ENCODE measurements around the gene IL17C.

The IL17C gene, protein sequence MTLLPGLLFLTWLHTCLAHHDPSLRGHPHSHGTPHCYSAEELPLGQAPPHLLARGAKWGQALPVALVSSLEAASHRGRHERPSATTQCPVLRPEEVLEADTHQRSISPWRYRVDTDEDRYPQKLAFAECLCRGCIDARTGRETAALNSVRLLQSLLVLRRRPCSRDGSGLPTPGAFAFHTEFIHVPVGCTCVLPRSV

DNA sequence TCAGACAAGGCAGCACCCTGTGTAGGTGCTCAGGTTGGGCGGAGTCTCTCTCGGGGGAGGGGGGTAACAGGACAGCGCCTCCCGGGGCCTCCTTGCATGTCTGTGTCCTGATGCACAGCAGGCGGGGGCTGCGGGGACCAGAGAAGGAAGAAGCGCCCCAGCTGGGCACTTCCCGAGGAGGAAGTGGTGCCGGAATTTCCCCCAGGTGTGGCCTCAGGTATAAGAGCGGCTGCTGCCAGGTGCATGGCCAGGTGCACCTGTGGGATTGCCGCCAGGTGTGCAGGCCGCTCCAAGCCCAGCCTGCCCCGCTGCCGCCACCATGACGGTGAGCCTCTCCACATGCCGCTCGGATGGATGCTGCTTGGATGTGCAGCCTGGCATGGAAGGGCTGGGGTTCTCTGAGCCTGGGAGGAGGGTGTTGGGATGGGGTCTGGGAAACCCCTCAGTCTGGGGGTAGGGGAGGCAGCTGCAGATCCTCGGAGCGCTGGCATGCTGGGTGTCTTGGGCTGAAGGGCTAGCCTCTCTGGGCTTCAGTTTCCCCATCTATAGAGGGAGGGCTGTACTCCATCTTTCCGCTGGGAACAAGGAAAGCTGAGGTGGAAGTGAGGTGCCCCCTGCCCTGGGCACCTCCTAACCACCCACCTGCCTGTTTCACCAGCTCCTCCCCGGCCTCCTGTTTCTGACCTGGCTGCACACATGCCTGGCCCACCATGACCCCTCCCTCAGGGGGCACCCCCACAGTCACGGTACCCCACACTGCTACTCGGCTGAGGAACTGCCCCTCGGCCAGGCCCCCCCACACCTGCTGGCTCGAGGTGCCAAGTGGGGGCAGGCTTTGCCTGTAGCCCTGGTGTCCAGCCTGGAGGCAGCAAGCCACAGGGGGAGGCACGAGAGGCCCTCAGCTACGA is at the start of gene IL17C:
Gene IL17C, plus strand, starts transcription at position 250 of the 908 bp plus-strand sequence. Its CDS starts 70 bp downstream, at position 320.
- DNase-seq, result no peak
- Histone ChIP-seq H3K27me3 (ENCODE audit: insufficient read depth, low read length, poor library complexity) (no peaks in the 10 kb centered on the region), H3K36me3 (ENCODE audit: insufficient read depth, low read length) (peaks cover under 1% of the 10 kb centered on the region), H3K9me3 (ENCODE audit: insufficient read depth, low read length, severe bottlenecking) (no peaks in the 10 kb centered on the region), H3K4me1 (ENCODE audit: insufficient read depth, low read length) (no peaks in the 10 kb centered on the region), H3K79me2 (ENCODE audit: insufficient read depth, low read length) (no peaks in the 10 kb centered on the region), H3K9ac (ENCODE audit: low read depth, low read length) (no peak within 1 kb of the TSS), H3K27ac (ENCODE audit: low read length) (no peak within 1 kb of the TSS), H3K4me2 (ENCODE audit: insufficient read depth, low read length) (no peak within 1 kb of the TSS), H3K4me3 (ENCODE audit: low read depth in 1 of 2, low read length in 2 of 2) (no peak within 1 kb of the TSS), H2AFZ (ENCODE audit: low read depth, low read length) (no peak within 1 kb of the TSS), H4K20me1 (ENCODE audit: insufficient read depth, low read length) (peaks cover 14% of the 10 kb centered on the region)
- TF ChIP-seq, protein P1, sequence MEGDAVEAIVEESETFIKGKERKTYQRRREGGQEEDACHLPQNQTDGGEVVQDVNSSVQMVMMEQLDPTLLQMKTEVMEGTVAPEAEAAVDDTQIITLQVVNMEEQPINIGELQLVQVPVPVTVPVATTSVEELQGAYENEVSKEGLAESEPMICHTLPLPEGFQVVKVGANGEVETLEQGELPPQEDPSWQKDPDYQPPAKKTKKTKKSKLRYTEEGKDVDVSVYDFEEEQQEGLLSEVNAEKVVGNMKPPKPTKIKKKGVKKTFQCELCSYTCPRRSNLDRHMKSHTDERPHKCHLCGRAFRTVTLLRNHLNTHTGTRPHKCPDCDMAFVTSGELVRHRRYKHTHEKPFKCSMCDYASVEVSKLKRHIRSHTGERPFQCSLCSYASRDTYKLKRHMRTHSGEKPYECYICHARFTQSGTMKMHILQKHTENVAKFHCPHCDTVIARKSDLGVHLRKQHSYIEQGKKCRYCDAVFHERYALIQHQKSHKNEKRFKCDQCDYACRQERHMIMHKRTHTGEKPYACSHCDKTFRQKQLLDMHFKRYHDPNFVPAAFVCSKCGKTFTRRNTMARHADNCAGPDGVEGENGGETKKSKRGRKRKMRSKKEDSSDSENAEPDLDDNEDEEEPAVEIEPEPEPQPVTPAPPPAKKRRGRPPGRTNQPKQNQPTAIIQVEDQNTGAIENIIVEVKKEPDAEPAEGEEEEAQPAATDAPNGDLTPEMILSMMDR (IDR thresholded peaks at IDR 0.05; ENCODE audit: borderline replicate concordance, extremely low read depth, low read length, poor library complexity, severe bottlenecking), result no peak
- TF ChIP-seq EZH2 (IDR thresholded peaks at IDR 0.05; ENCODE audit: borderline replicate concordance, low read depth, low read length, severe bottlenecking), result no peak
- ATAC-seq (ENCODE audit: insufficient read depth, low read depth), result no peak

DNA sequence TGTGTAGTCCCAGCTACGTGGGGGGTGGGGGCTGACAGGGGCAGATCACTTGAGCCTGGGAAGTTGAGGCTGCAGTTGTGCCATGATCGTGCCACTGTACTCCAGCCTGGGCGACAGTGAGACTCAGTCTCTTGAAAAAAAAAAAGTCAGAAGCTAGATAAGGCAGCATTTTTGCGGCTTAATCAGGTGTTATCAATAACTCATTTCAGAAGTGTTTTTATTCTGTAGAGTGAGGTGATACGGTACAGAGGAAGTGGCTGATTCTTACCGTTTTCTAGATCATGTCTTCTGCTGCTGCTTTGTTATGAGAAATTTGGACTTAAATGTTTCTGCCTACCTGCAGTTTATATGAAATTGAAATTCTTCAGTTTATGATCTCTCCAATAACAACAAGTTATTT is 49.6 kb upstream of the IL17C start:
- DNase-seq, result no peak
- H3K27ac ChIP-seq (ENCODE audit: low read length), result no peak overlapping the region
- TF ChIP-seq, protein P1 (IDR thresholded peaks at IDR 0.05; ENCODE audit: borderline replicate concordance, extremely low read depth, low read length, poor library complexity, severe bottlenecking), result no peak
- no peak for TF ChIP-seq EZH2 (IDR thresholded peaks at IDR 0.05; ENCODE audit: borderline replicate concordance, low read depth, low read length, severe bottlenecking)
- no peak overlapping the region for H3K4me2 ChIP-seq (ENCODE audit: insufficient read depth, low read length)
- H3K4me1 ChIP-seq (ENCODE audit: insufficient read depth, low read length), result no peaks in the 10 kb centered on the region
- H3K4me3 ChIP-seq (ENCODE audit: low read depth in 1 of 2, low read length in 2 of 2), result no peak overlapping the region
- no peaks in the 10 kb centered on the region for H3K9me3 ChIP-seq (ENCODE audit: insufficient read depth, low read length, severe bottlenecking)
- no peak overlapping the region for H2AFZ ChIP-seq (ENCODE audit: low read depth, low read length)
- H3K27me3 ChIP-seq (ENCODE audit: insufficient read depth, low read length, poor library complexity), result no peaks in the 10 kb centered on the region
- no peak for ATAC-seq (ENCODE audit: insufficient read depth, low read depth)
- H4K20me1 ChIP-seq (ENCODE audit: insufficient read depth, low read length), result peaks cover 63% of the 10 kb centered on the region
- H3K36me3 ChIP-seq (ENCODE audit: insufficient read depth, low read length), result peaks cover 83% of the 10 kb centered on the region
- peaks cover 85% of the 10 kb centered on the region for H3K79me2 ChIP-seq (ENCODE audit: insufficient read depth, low read length)
- no peak overlapping the region for H3K9ac ChIP-seq (ENCODE audit: low read depth, low read length)

DNA sequence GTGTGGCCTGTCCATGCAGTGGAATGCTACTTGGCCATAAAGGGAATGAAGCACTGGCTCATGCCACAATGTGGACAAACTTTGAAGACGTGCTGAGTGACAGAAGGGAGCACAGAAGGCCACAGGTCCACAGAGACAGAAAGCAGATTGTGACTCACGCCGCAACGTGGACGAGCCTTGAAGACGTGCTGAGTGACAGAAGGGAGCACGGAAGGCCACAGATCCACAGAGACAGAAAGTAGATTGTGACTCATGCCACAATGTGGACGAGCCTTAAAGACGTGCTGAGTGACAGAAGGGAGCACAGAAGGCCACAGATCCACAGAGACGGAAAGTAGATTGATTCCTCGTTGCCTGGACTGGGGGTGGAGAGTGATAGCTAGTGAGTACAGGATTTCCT is 48.9 kb upstream of the IL17C start:
- ATAC-seq (ENCODE audit: insufficient read depth, low read depth), result no peak

More for the DNA sequence above, 48.9 kb upstream of the IL17C start:
- no peak for DNase-seq
- Histone ChIP-seq H4K20me1 (ENCODE audit: insufficient read depth, low read length) (peaks cover 63% of the 10 kb centered on the region), H3K27ac (ENCODE audit: low read length) (no peak overlapping the region), H3K4me1 (ENCODE audit: insufficient read depth, low read length) (no peaks in the 10 kb centered on the region), H3K4me2 (ENCODE audit: insufficient read depth, low read length) (no peak overlapping the region), H2AFZ (ENCODE audit: low read depth, low read length) (no peak overlapping the region), H3K9me3 (ENCODE audit: insufficient read depth, low read length, severe bottlenecking) (no peaks in the 10 kb centered on the region), H3K9ac (ENCODE audit: low read depth, low read length) (no peak overlapping the region), H3K4me3 (ENCODE audit: low read depth in 1 of 2, low read length in 2 of 2) (no peak overlapping the region), H3K36me3 (ENCODE audit: insufficient read depth, low read length) (peaks cover 84% of the 10 kb centered on the region), H3K27me3 (ENCODE audit: insufficient read depth, low read length, poor library complexity) (no peaks in the 10 kb centered on the region), H3K79me2 (ENCODE audit: insufficient read depth, low read length) (peaks cover 87% of the 10 kb centered on the region)
- TF ChIP-seq EZH2 (IDR thresholded peaks at IDR 0.05; ENCODE audit: borderline replicate concordance, low read depth, low read length, severe bottlenecking), result no peak
- TF ChIP-seq, protein P1 (IDR thresholded peaks at IDR 0.05; ENCODE audit: borderline replicate concordance, extremely low read depth, low read length, poor library complexity, severe bottlenecking), result no peak
